ENCODE measurements around the gene SMOC2. TPM values are rescaled to one million over a fixed set of nuclear protein-coding genes. Genes with fewer than 3 reads are reported as not detected.

SMOC2 gene
- total RNA-seq, 3 donors from 2014 or later: 14.4 to 67.2 (median 63.6) TPM

DNA sequence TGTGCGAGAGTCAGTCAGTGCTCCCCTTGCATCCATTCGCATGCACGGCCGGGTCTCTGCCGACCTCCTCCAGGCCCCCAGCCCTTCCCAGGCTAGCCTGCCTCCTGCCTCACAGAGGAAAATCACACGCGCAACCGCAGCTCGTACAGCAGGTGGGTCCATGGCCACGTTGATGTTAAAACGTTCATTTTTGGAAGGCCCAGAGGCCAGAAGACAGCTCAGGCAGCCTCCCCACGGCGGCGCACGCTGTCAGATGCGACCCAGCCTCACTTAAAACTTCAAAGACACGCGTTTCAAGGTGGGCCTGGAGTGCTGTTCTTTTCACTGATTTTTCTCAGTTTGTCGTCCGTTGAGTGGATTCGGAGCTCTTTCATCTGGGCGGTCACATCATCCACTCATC lies 276.5 kb downstream of the SMOC2 start:
- TF ChIP-seq, protein P1, sequence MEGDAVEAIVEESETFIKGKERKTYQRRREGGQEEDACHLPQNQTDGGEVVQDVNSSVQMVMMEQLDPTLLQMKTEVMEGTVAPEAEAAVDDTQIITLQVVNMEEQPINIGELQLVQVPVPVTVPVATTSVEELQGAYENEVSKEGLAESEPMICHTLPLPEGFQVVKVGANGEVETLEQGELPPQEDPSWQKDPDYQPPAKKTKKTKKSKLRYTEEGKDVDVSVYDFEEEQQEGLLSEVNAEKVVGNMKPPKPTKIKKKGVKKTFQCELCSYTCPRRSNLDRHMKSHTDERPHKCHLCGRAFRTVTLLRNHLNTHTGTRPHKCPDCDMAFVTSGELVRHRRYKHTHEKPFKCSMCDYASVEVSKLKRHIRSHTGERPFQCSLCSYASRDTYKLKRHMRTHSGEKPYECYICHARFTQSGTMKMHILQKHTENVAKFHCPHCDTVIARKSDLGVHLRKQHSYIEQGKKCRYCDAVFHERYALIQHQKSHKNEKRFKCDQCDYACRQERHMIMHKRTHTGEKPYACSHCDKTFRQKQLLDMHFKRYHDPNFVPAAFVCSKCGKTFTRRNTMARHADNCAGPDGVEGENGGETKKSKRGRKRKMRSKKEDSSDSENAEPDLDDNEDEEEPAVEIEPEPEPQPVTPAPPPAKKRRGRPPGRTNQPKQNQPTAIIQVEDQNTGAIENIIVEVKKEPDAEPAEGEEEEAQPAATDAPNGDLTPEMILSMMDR (IDR thresholded peaks at IDR 0.05): no peak
- TF ChIP-seq POLR2A (IDR thresholded peaks at IDR 0.05) (no peak), POLR2AphosphoS5 (IDR thresholded peaks at IDR 0.05) (no peak)
- no peaks in the 10 kb centered on the region for H3K9me3 ChIP-seq
- intact Hi-C loops (cut with DNase I; ENCODE audit: low total_unique reads): loop anchor here (5.0 kb wide), 1 partner anchor 1080 kb away; no protein-coding TSS in a partner anchor
- H3K27me3 ChIP-seq: no peaks in the 10 kb centered on the region
- no peaks in the 10 kb centered on the region for H3K4me1 ChIP-seq
- H3K27ac ChIP-seq: no peak overlapping the region
- DNase-seq (ENCODE audit: low spot score in 2 of 2): no peak
- H3K36me3 ChIP-seq: no peaks in the 10 kb centered on the region
- H3K4me3 ChIP-seq: no peak overlapping the region

Other genes starting within 250 kb of the SMOC2 start
- 1 to 10 TPM in 1 of 3 donors, under 1 TPM in 1, not detected in 1; 0.32 to 1.0 TPM for gene DACT2, start 121.4 kb upstream of the SMOC2 start, total RNA-seq

Measured in breast epithelium (tissue), 4 donors.